Measurements from ENCODE around the gene RNF167. TPM values are rescaled to one million over a fixed set of nuclear protein-coding genes. Genes with fewer than 3 reads are reported as not detected.

The RNF167 gene
- total and polyA plus RNA-seq, 2 of the 4 experiments (the other 2 are of a cell fraction): 13.1 to 79.5 TPM

DNA sequence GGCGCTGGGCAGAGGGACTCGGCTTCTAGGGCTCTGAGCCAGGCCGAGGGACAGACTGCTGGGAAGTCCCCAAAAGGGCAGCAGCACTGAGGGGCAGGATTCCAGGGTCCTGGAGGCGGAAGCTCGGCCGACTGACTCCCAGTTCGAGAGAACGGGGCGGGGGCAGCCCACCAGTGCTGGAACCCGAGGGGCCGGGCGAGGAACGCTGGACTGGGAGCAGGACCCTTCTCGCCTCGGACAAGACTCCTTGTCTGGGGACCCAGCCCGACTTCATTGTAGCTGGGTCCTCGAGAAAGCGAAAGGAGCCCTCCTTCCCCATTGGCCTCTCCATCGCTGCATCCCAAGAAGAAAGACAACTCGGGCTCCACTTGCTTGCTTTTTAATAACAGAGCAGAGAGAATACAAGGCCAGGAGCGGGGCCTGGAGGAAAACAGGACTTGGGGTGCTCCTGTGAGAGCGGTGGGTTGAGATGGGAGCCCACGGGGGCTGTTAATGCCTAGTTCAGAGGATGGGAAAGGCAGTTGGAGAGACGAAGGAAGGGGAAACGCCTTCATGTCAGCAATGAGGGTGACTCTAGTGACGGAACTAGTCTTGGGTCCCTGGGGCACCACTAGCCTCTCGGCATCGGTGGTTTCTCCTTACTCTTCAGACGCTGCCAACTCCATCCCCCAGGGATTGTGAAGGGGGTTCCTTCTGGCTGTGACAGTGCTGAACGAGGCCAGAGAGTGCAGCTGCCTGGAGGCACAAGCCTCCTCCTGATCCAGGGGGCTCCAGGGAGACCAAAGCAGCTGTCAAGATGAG is 47.9 kb downstream of the RNF167 start:
- ChIA-PET CTCF (interaction anchor here (1.0 to 2.1 kb wide), 3 partner anchors 9 to 79 kb away, joined by 3 to 11 read pairs (median 4); partner anchors contain the start of genes INCA1 and SPAG7), POLR2A (ENCODE audit: unreplicated experiment) (interaction anchor here (0.6 to 1.1 kb wide), 2 partner anchors 40 to 42 kb away, joined by 4 read pairs; no protein-coding TSS in a partner anchor)
- Histone ChIP-seq H3K4me3 (ENCODE audit: insufficient read depth, low read depth, low read length) (peak overlapping the region; percentile 72), H2AK5ac (ENCODE audit: low read depth, low read length) (peak overlapping the region; percentile 81), H3K23ac (ENCODE audit: low read depth, low read length) (peak overlapping the region; percentile 95), H4K91ac (ENCODE audit: insufficient read depth, low read depth, low read length) (peak overlapping the region; percentile 88), H3K36me3 (ENCODE audit: control insufficient read depth, insufficient read depth, low read length) (peaks cover under 1% of the 10 kb centered on the region; the same call in 1 of the 2 replicates), H2BK120ac (ENCODE audit: low read depth, low read length) (peak overlapping the region; percentile 55; the same call in 1 of the 2 replicates), H2AK9ac (replicated peaks; ENCODE audit: low read depth, low read length, poor library complexity) (peak overlapping the region; percentile 100), H4K20me1 (ENCODE audit: insufficient read depth, low read length) (no peaks in the 10 kb centered on the region), H3K14ac (replicated peaks; ENCODE audit: low read depth, low read length) (peak overlapping the region; percentile 86), H3K9me3 (ENCODE audit: control insufficient read depth, insufficient read depth, low read length) (no peaks in the 10 kb centered on the region), H2BK15ac (ENCODE audit: low read depth, low read length) (no peak overlapping the region; the same call in 2 of the 3 replicates), H2BK5ac (ENCODE audit: low read depth, low read length, poor library complexity, severe bottlenecking) (peak overlapping the region; percentile 63), H4K5ac (ENCODE audit: low read depth, low read length) (peak overlapping the region; percentile 68), H3K27me3 (ENCODE audit: control insufficient read depth, insufficient read depth, low read length) (no peaks in the 10 kb centered on the region), H3K4me2 (ENCODE audit: low read depth, low read length) (peak overlapping the region; percentile 89), H4K8ac (ENCODE audit: low read depth in 2 of 2, low read length in 2 of 2) (peak overlapping the region; percentile 93 to 97), H3K18ac (ENCODE audit: low read depth, low read length) (peak overlapping the region; percentile 38), H2BK20ac (ENCODE audit: low read depth, low read length) (no peak overlapping the region), H3K4ac (ENCODE audit: low read depth, low read length) (peak overlapping the region; percentile 91), H3K27ac (ENCODE audit: insufficient read depth, low read length) (peak overlapping the region; percentile 72), H3K4me1 (ENCODE audit: control insufficient read depth, insufficient read depth, low read length) (peaks cover 7% of the 10 kb centered on the region), H3K9me1 (ENCODE audit: insufficient read depth, low read length) (peaks cover 21% of the 10 kb centered on the region), H3K56ac (ENCODE audit: extremely low read depth, insufficient read depth, low read length) (peak overlapping the region; percentile 55), H3K79me1 (ENCODE audit: low read depth in 1 of 2, low read length in 2 of 2) (peaks cover 17 to 54% of the 10 kb centered on the region in 2 experiments; a peak in 3 of 4 replicates), H2AFZ (replicated peaks; ENCODE audit: low read length, poor library complexity) (peak overlapping the region; percentile 99), H3K9ac (ENCODE audit: low read depth, low read length) (peak overlapping the region; percentile 74)
- intact Hi-C loops (cut with micrococcal nuclease): loop anchor here (1.0 kb wide), 1 partner anchor 40 kb away; the partner anchor contains the start of gene PFN1
- peak; percentile 49 for ATAC-seq (ENCODE audit: low read depth)
- dilution Hi-C loops (cut with HindIII; ENCODE audit: low sequenced_read_pairs, unreplicated experiment): no loop called here
- WGBS, 2 experiments (ENCODE audit: extremely low coverage in 2 of 2, insufficient read length in 1 of 2): 0% methylated on average over 15 of the region's 30 CpGs; no CpG with 5 or more reads in 1 of the 2 experiments
- in situ Hi-C loops (cut with MboI; ENCODE audit: low sequenced_read_pairs): no loop called here
- no TSS peak for BruUV-seq (replicated peaks)
- DNase-seq: no peak
- peak; percentile 38; the same call in 1 of the 2 replicates for TF ChIP-seq POLR2A (IDR thresholded peaks at IDR 0.05; ENCODE audit: low read depth, low read length)
- TF ChIP-seq MXI1 (IDR thresholded peaks at IDR 0.05; ENCODE audit: borderline replicate concordance, low read depth, low read length): peak; percentile 24; the same call in 1 of the 2 replicates
- no peak for TF ChIP-seq RAD21 (IDR thresholded peaks at IDR 0.05; ENCODE audit: low read length)
- TF ChIP-seq CHD1 (IDR thresholded peaks at IDR 0.05; ENCODE audit: low read depth, low read length): no peak
- TF ChIP-seq MAZ (IDR thresholded peaks at IDR 0.05; ENCODE audit: borderline replicate concordance, low read depth, low read length): 0 out of 2 replicates have a peak, but pooled peaks have one; percentile 5
- TF ChIP-seq SMC3 (IDR thresholded peaks at IDR 0.05; ENCODE audit: low read depth, low read length): no peak
